Activated CD8-positive, alpha-beta memory T cell treated with anti-CD3 and anti-CD28 coated beads, Interleukin-2, amount 10 ng/mL, durations not matched to agents 7 days and 5 days (primary cell): ENCODE measurements around the gene RCBTB1. TPM values are rescaled to one million over a fixed set of nuclear protein-coding genes. Genes with fewer than 3 reads are reported as not detected.
A peak's percentile ranks its signal among the peaks of the same experiment; 100 is the strongest.
"Not testable (repeated sequence)": the region's sequence is repeated elsewhere in the genome, so short reads cannot be mapped to it uniquely, and the experiment has no call there.

ENCODE experiments used
- ATAC-seq: fragments of 150-1000 bp; cut with Tn5 transposase; one replicate; pipeline ENCODE4 v1.10.0; 2021; ENCODE audit warnings: moderate library complexity
- CTCF ChIA-PET: fragments of 350-600 bp; sonication (Branson Sonifier 250); formaldehyde crosslinking; loops from one replicate; lab custom pipeline; 2021; ENCODE audit warnings: antibody characterized with exemption; lab: Charles Lee
- DNase-seq: peaks from one replicate; pipeline ENCODE4 v3.0.0-alpha.2; 2020
- H3K27ac Mint-ChIP-seq: one replicate; pipeline ENCODE4 v1.8.0; 2021; ENCODE audit warnings: mild to moderate bottlenecking, mixed read lengths
- H3K27me3 Mint-ChIP-seq: one replicate; pipeline ENCODE4 v1.8.0; 2021; ENCODE audit warnings: mixed read lengths
- H3K36me3 Mint-ChIP-seq: one replicate; pipeline ENCODE4 v1.8.0; 2021; ENCODE audit warnings: mild to moderate bottlenecking, mixed read lengths
- H3K4me1 Mint-ChIP-seq: one replicate; pipeline ENCODE4 v1.8.0; 2021; ENCODE audit warnings: mixed read lengths
- H3K4me3 Mint-ChIP-seq: one replicate; pipeline ENCODE4 v1.8.0; 2021; ENCODE audit warnings: mild to moderate bottlenecking, moderate library complexity, mixed read lengths
- H3K9me3 Mint-ChIP-seq: one replicate; pipeline ENCODE4 v1.8.0; 2022; ENCODE audit warnings: low read depth, mixed read lengths
- total RNA-seq, 2 experiments: library from RNA; stranded (reverse); gene quantifications; one replicate each; pipeline ENCODE4 v1.2.3, GENCODE V29; 2021

The RCBTB1 gene
- total RNA-seq, 2 experiments from 2014 or later, result 18.1 to 20.9 TPM

DNA sequence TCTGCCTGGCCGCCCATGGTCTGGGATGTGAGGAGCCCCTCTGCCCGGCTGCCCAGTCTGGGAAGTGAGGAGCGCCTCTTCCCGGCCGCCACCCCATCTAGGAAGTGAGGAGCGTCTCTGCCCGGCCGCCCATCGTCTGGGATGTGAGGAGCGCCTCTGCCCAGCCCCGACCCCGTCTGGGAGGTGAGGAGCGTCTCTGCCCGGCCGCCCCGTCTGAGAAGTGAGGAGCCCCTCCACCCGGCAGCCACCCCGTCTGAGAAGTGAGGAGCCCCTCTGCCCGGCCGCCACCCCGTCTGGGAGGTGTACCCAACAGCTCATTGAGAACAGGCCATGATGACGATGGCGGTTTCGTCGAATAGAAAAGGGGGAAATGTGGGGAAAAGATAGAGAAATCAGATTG, 19.9 kb downstream of the RCBTB1 start:
- CTCF ChIA-PET, result not testable (repeated sequence)

DNA sequence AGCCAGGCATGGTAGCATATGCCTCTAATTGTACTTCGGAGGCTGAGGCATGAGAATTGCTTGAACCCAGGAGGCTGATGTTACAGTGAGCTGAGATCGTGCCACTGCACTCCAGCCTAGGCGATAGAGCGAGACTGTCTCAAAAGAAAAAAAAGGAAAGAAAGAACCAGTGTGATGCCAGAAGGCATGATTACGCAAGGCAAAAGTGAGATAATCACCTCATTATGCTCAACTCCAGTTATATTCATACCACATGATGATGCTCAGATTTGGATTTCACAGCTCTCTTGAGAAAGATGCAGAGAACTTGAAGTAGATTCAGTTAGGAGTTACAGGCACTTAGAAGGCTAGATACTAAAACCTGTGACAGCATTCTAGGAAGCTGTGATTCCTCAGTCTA, 21.8 kb downstream of the RCBTB1 start:
- DNase-seq (no peak), ATAC-seq (no peak)
- H3K36me3 Mint-ChIP-seq, result peaks cover 35% of the 10 kb centered on the region
- no peaks in the 10 kb centered on the region for H3K4me1 Mint-ChIP-seq
- no peaks in the 10 kb centered on the region for H3K27me3 Mint-ChIP-seq
- CTCF ChIA-PET, result interaction anchor here (0.8 kb wide), 1 partner anchor 16 kb away, joined by 3 read pairs; no protein-coding TSS in a partner anchor
- H3K27ac Mint-ChIP-seq, result no peak overlapping the region
- no peak overlapping the region for H3K4me3 Mint-ChIP-seq
- no peaks in the 10 kb centered on the region for H3K9me3 Mint-ChIP-seq

More for the DNA sequence above, 19.9 kb downstream of the RCBTB1 start:
- not testable (repeated sequence) for H3K9me3 Mint-ChIP-seq, ATAC-seq, H3K27ac Mint-ChIP-seq, DNase-seq, H3K4me3 Mint-ChIP-seq, H3K27me3 Mint-ChIP-seq
- Mint-ChIP-seq H3K4me1 (peaks cover 17% of the 10 kb centered on the region), H3K36me3 (peaks cover 22% of the 10 kb centered on the region)

DNA sequence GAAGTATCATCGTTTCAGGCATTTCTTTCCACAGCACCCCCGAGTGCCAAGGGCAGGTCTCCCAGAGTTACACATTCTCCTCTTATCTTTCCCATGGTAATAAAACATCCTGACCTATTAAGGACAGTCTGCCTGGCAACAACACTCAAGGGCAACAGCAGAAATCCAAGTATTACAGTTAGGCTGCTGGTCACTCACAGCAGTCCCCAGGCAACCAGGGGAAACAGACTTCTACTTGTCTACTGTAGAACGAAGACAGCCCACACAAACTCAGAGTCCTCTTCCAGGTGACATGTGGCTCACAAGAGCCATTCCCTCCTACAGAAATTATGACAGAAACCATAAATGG, 24.3 kb downstream of the RCBTB1 start:
- no peak for ATAC-seq
- H3K36me3 Mint-ChIP-seq, result peaks cover 34% of the 10 kb centered on the region
- CTCF ChIA-PET, result interaction anchor here (0.7 kb wide), 1 partner anchor 10 kb away, joined by 6 read pairs; no protein-coding TSS in a partner anchor
- H3K27ac Mint-ChIP-seq, result no peak overlapping the region
- H3K9me3 Mint-ChIP-seq, result no peaks in the 10 kb centered on the region
- H3K27me3 Mint-ChIP-seq, result no peaks in the 10 kb centered on the region
- no peaks in the 10 kb centered on the region for H3K4me1 Mint-ChIP-seq
- no peak for DNase-seq
- H3K4me3 Mint-ChIP-seq, result no peak overlapping the region

DNA sequence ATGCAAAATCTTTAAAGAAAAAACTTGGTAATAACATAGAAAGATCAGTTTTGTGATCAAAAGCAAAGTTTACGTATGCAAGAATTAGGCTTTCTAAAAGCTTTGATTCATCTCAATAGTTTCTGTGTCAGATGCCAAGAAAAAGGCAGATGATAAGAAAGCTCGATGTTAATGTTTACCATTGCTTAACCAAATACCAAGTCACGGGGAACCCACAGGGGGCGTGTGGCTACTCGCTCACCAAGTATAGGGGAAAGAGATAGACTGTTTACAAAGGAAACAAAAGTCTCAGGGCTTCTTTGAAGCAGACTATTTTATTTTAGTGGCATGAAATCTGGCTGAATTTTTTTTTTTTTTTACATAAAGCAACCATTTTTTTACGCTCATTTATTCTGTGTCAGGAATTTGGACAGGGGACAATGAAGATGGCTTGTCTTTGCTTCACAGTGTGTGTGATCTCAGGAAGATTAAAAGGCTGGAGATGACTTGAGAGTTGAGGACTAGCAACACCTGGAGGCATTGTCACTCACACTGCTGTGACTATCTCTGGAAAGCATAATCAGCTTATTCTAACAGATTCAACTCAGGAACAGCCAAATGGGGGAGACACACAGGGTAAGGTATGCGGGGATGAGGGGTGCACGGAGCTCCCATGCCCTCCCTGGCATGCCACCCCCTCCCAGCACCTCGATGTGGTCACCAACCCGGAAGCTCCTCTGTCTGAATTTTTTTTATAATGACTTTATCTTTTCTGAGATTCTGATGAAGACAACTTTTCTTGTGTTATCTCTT, 24.9 kb downstream of the RCBTB1 start:
- no peaks in the 10 kb centered on the region for H3K4me1 Mint-ChIP-seq
- DNase-seq (no peak), ATAC-seq (no peak)
- H3K27ac Mint-ChIP-seq, result no peak overlapping the region
- no peaks in the 10 kb centered on the region for H3K27me3 Mint-ChIP-seq
- peaks cover 32% of the 10 kb centered on the region for H3K36me3 Mint-ChIP-seq
- H3K4me3 Mint-ChIP-seq, result no peak overlapping the region
- no peaks in the 10 kb centered on the region for H3K9me3 Mint-ChIP-seq
- CTCF ChIA-PET, result interaction anchor here (0.7 to 1.4 kb wide), 3 partner anchors 9 to 12 kb away, joined by 3 to 6 read pairs (median 5); no protein-coding TSS in a partner anchor

DNA sequence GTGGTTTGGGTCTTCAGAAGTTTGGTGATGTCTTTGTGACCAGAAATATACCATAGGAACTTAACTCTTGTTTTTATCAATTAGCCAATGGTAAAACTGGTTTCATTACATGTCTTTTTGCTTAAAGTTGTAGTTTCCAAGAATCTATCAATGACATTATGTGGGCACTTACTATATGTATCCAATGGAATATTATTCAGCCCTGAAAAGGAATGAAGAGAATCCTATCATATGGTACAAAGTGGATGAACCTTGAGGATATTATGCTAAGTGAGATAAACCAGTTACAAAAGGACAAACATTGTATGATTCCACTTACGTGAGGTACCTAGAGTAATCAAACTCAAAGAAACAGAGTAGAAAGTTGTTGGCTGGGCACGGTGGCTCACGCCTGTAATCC, 26.4 kb downstream of the RCBTB1 start:
- CTCF ChIA-PET, result interaction anchor here (0.6 to 1.4 kb wide), 2 partner anchors 11 to 88 kb away, joined by 3 to 5 read pairs; no protein-coding TSS in a partner anchor
- ATAC-seq, result no peak

DNA sequence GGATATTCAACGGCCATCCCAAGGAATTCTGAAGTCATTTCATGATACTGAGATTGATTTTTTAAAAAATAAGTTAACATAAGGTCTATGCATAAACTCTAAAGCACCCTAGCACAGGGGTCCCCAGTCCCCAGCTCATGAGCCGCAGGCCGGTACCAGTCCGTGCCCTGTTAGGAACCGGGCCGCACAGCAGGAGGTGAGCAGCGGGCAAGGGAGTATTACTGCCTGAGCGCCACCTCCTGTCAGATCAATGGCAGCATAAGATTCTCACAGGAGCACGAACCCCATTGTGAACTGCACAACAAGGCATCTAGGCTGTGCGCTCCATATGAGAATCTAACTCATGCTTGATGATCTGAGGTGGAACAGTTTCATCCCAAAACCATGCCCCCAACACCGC, 31.0 kb downstream of the RCBTB1 start:
- Mint-ChIP-seq H3K9me3 (no peaks in the 10 kb centered on the region), H3K27ac (no peak overlapping the region), H3K4me3 (no peak overlapping the region), H3K4me1 (no peaks in the 10 kb centered on the region), H3K36me3 (peaks cover 31% of the 10 kb centered on the region), H3K27me3 (no peaks in the 10 kb centered on the region)
- ATAC-seq (no peak), DNase-seq (no peak)
- CTCF ChIA-PET, result interaction anchor here (0.5 kb wide), 1 partner anchor 49 kb away, joined by 4 read pairs; no protein-coding TSS in a partner anchor

More for the DNA sequence above, 26.4 kb downstream of the RCBTB1 start:
- H3K36me3 Mint-ChIP-seq, result peaks cover 31% of the 10 kb centered on the region
- DNase-seq, result no peak
- no peak overlapping the region for H3K4me3 Mint-ChIP-seq
- H3K27me3 Mint-ChIP-seq, result no peaks in the 10 kb centered on the region
- H3K27ac Mint-ChIP-seq, result no peak overlapping the region
- H3K4me1 Mint-ChIP-seq, result no peaks in the 10 kb centered on the region
- no peaks in the 10 kb centered on the region for H3K9me3 Mint-ChIP-seq

DNA sequence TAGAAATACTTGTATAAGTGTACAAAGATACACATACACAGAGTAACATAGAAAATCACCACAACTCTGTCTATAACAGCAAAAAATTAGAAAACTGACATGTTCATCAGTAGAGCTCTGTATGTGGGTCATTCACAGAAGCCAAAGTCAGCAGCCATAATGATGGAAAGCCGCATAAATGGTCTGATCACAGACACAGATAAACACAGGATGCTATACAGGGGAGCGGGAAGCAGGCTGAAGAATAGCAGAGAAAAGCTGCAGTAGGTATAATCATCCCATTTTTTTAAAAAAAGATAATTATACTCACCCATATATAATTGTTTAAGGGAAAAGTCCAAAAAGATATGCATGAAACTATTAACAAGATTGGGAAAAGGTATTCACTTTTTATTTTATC, 31.5 kb downstream of the RCBTB1 start:
- CTCF ChIA-PET, result interaction anchor here (0.5 to 0.9 kb wide), 2 partner anchors 16 to 49 kb away, joined by 3 to 4 read pairs; no protein-coding TSS in a partner anchor
- DNase-seq (no peak), ATAC-seq (no peak)
- Mint-ChIP-seq H3K27ac (no peak overlapping the region), H3K27me3 (no peaks in the 10 kb centered on the region), H3K9me3 (no peaks in the 10 kb centered on the region), H3K36me3 (peaks cover 29% of the 10 kb centered on the region), H3K4me3 (no peak overlapping the region), H3K4me1 (no peaks in the 10 kb centered on the region)

DNA sequence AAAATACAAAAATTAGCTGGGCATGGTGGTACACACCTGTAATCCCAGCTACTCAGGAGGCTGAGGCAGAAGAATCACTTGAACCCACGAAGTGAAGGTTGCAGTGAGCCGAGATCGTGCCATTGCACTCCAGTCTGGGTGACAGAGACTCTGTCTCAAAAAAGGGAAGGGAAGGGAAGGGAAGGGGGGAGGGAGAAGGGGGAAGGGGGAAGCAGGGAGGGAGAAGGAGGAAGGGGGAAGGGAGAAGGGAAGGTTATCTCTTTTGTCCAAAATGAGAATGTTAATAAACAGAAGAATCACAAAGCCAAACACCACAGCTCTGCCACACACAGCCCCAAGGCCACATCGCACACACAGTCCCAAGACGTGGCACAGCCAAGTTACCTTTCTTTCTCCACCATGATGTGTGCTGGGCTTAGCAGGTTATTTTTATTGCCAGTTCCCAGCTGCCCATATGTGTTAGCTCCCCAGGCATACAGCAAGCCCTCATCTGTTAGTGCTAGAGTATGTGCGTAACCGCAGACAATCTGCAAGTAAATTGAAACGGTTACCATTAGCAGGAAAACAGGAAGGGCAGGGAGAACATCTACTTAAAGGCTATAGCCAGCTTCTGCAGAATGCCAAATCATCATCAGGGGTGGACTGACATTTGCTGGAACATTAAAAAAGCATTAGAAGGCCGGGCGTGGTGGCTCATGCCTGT, 34.3 kb downstream of the RCBTB1 start:
- DNase-seq (no peak), ATAC-seq (no peak)
- Mint-ChIP-seq H3K27ac (no peak overlapping the region), H3K4me1 (no peaks in the 10 kb centered on the region), H3K27me3 (no peaks in the 10 kb centered on the region), H3K4me3 (no peak overlapping the region), H3K9me3 (no peaks in the 10 kb centered on the region), H3K36me3 (peaks cover 23% of the 10 kb centered on the region)
- CTCF ChIA-PET, result interaction anchor here (0.7 to 1.5 kb wide), 2 partner anchors 9 to 56 kb away, joined by 4 to 6 read pairs; no protein-coding TSS in a partner anchor

DNA sequence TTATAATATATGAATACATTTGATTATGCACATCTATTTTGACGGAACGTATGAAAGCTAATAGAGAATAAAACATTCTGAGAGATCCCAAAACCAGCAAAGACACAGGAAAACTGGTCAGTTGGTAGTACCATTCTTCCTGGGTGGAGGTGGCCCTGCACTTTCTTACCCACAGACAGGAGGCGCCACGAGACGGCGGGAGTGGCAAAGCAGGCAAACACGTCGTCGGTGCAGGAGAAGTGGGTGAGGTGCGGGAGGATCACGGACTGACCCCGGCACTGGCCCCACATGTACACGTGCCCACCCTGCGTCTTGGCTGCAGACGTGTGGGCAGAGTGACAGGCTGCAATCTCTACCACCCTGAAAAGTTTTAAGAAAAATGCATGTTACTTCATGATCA, 36.1 kb downstream of the RCBTB1 start:
- H3K27me3 Mint-ChIP-seq, result no peaks in the 10 kb centered on the region
- no peak overlapping the region for H3K27ac Mint-ChIP-seq
- H3K36me3 Mint-ChIP-seq, result peaks cover 27% of the 10 kb centered on the region
- no peaks in the 10 kb centered on the region for H3K4me1 Mint-ChIP-seq
- ATAC-seq (no peak), DNase-seq (no peak)
- CTCF ChIA-PET, result no interaction called here
- H3K4me3 Mint-ChIP-seq, result no peak overlapping the region
- H3K9me3 Mint-ChIP-seq, result no peaks in the 10 kb centered on the region

DNA sequence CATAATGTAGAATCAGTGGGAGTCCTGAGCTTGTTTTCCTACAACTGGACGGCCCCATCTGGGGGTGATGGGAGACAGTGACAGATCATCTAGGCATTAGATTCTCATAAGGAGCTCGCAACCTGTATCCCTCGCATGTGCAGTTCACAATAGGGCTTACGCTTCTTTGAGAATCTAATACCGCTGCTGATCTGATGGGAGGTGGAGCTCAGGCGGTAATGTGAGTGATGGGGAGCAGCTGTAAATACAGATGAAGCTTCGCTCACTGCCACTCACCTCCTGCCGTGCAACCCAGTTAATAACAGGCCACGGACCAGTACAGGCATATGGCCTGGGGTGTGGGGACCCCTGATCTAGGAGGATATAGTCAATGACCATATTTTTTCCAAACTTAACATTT, 38.8 kb downstream of the RCBTB1 start:
- Mint-ChIP-seq H3K27ac (no peak overlapping the region), H3K4me3 (no peak overlapping the region), H3K9me3 (no peaks in the 10 kb centered on the region), H3K36me3 (peaks cover 23% of the 10 kb centered on the region), H3K27me3 (no peaks in the 10 kb centered on the region), H3K4me1 (no peaks in the 10 kb centered on the region)
- no peak for ATAC-seq
- no peak for DNase-seq
- CTCF ChIA-PET, result no interaction called here

DNA sequence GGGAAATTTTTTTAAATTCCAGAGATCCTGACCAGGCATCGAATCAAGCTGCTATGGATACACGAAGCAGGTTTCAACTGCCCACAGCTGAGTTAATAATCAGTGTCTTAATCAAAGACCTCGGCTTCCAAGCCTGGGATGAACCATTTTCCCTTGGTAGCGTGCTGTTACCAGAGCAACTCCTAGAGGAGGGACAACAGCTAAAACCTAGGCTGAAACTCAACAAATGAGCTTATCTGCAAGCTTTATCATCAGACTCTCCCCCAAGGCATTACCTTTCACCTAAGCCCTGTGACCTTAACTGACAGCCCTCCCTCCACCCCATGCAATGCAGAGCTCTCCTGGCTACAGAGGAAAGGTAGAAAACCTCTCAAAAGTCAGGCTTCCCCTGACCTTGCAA, 39.7 kb downstream of the RCBTB1 start:
- Mint-ChIP-seq H3K27ac (no peak overlapping the region), H3K9me3 (no peaks in the 10 kb centered on the region), H3K4me3 (no peak overlapping the region), H3K27me3 (no peaks in the 10 kb centered on the region), H3K4me1 (peaks cover 2% of the 10 kb centered on the region), H3K36me3 (peaks cover 27% of the 10 kb centered on the region)
- ATAC-seq, result no peak
- no peak for DNase-seq
- CTCF ChIA-PET, result no interaction called here

DNA sequence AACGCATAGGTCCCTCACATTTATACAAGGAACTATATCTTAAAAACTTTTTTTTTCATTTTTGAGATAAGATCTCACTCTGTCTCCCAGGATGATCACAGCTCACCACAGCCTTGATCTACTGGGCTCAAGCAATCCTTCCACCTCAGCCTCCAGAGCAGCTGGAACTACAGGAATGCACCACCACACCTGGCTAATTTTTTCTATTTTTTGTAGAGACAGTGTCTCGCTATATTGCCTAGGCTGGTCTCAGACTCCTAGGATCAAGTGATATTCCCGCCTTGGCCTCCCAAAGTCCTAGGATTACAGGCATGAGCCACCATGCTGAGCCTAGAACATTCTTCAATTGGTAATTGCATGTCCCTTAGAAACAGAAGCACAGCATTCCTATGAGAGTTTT, 41.7 kb downstream of the RCBTB1 start:
- CTCF ChIA-PET, result no interaction called here
- ATAC-seq (no peak), DNase-seq (no peak)
- H3K4me3 Mint-ChIP-seq, result no peak overlapping the region
- peaks cover 23% of the 10 kb centered on the region for H3K36me3 Mint-ChIP-seq
- no peaks in the 10 kb centered on the region for H3K27me3 Mint-ChIP-seq
- H3K9me3 Mint-ChIP-seq, result no peaks in the 10 kb centered on the region
- H3K4me1 Mint-ChIP-seq, result peaks cover 19% of the 10 kb centered on the region
- H3K27ac Mint-ChIP-seq, result no peak overlapping the region

DNA sequence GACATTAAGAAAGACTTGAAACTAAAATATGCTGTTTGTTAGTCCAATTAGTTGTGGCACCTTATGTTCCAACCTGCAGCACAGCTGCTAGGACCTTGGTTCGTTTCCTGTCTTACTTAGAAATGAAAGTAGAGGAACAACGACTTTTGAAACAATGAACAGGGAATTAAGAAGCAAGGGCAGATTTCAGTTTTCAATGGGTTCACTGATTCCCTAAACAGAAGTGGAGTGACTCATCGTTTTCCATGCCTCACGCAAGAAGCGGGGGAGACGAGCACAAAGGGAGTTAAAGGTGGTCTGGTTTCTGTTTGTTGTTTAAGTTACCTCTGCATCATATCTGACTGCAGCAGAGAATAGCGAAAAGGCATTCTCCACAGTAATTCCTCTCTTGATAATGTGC, 44.8 kb downstream of the RCBTB1 start:
- DNase-seq (no peak), ATAC-seq (peak; percentile 42)
- H3K9me3 Mint-ChIP-seq, result no peaks in the 10 kb centered on the region
- peak overlapping the region; percentile 64 for H3K4me3 Mint-ChIP-seq
- H3K27me3 Mint-ChIP-seq, result no peaks in the 10 kb centered on the region
- CTCF ChIA-PET, result interaction anchor here (1.0 to 1.6 kb wide), 2 partner anchors 12 to 15 kb away, joined by 3 to 5 read pairs; no protein-coding TSS in a partner anchor
- peak overlapping the region; percentile 83 for H3K27ac Mint-ChIP-seq
- peaks cover 19% of the 10 kb centered on the region for H3K4me1 Mint-ChIP-seq
- peaks cover 19% of the 10 kb centered on the region for H3K36me3 Mint-ChIP-seq
